Measurements from ENCODE around the gene THEM5. TPM values are rescaled to one million over a fixed set of nuclear protein-coding genes. Genes with fewer than 3 reads are reported as not detected.

Gene THEM5
- total RNA-seq, 1 experiment from 2014 or later = not detected

- CTCF ChIA-PET = no interaction called here
- no peak overlapping the region for H3K4me2 ChIP-seq
- no TSS peak for BruUV-seq (replicated peaks)
Measured at GRCh38 chr1:151833172-151833900, 20.2 kb downstream of the THEM5 start.

GRCh38 chr1:151832318-151832980, 21.1 kb downstream of the THEM5 start:
- H3K79me2 ChIP-seq (ENCODE audit: low read depth) = 0 out of 2 replicates have a peak, but pooled peaks cover under 1% of the 10 kb centered on the region
- H3K4me3 ChIP-seq = no peak overlapping the region
- no peaks in the 10 kb centered on the region for H3K27me3 ChIP-seq (ENCODE audit: insufficient read depth, low read depth)
- H3K4me1 ChIP-seq (replicated peaks; ENCODE audit: insufficient read depth) = peaks cover 41% of the 10 kb centered on the region
- no peak overlapping the region for H3K4me2 ChIP-seq
- BruUV-seq (replicated peaks) = no TSS peak
- no peaks in the 10 kb centered on the region for H3K36me3 ChIP-seq (ENCODE audit: low read depth)
- no peaks in the 10 kb centered on the region for H4K20me1 ChIP-seq (ENCODE audit: insufficient read depth)
- ChIA-PET POLR2A (ENCODE audit: unreplicated experiment) (no interaction called here), CTCF (no interaction called here)
- intact Hi-C loops (cut with micrococcal nuclease; ENCODE audit: unreplicated experiment) = loop anchor here (10.0 kb wide), 1 partner anchor 548 kb away; the partner anchor contains the start of gene ZNF687
- no peaks in the 10 kb centered on the region for H3K9me2 ChIP-seq (ENCODE audit: insufficient read depth)
- peaks cover 10% of the 10 kb centered on the region for H3F3A ChIP-seq (ENCODE audit: insufficient read depth, low read depth)
- no peak overlapping the region for H3K27ac ChIP-seq
- DNase-seq = peak in 1 of 2 experiments; percentile 46
- TF ChIP-seq EZH2 (IDR thresholded peaks at IDR 0.05; ENCODE audit: low read depth) (no peak), CTCF (conservative IDR thresholded peaks at IDR 0.05) (no peak)
- no peak overlapping the region for H2AFZ ChIP-seq
- H3K9me3 ChIP-seq (ENCODE audit: insufficient read depth, low read depth) = no peaks in the 10 kb centered on the region

More at GRCh38 chr1:151833172-151833900, 20.2 kb downstream of the THEM5 start:
- no peaks in the 10 kb centered on the region for H3K9me2 ChIP-seq (ENCODE audit: insufficient read depth)
- no peaks in the 10 kb centered on the region for H3K9me3 ChIP-seq (ENCODE audit: insufficient read depth, low read depth)
- H3F3A ChIP-seq (ENCODE audit: insufficient read depth, low read depth) = peaks cover 10% of the 10 kb centered on the region
- H3K27me3 ChIP-seq (ENCODE audit: insufficient read depth, low read depth) = no peaks in the 10 kb centered on the region
- no peaks in the 10 kb centered on the region for H4K20me1 ChIP-seq (ENCODE audit: insufficient read depth)
- H2AFZ ChIP-seq = no peak overlapping the region
- peaks cover 46% of the 10 kb centered on the region for H3K4me1 ChIP-seq (replicated peaks; ENCODE audit: insufficient read depth)
- POLR2A ChIA-PET (ENCODE audit: unreplicated experiment) = no interaction called here
- no peak overlapping the region for H3K27ac ChIP-seq
- H3K79me2 ChIP-seq (ENCODE audit: low read depth) = 0 out of 2 replicates have a peak, but pooled peaks cover 5% of the 10 kb centered on the region
- TF ChIP-seq CTCF (conservative IDR thresholded peaks at IDR 0.05) (no peak), EZH2 (IDR thresholded peaks at IDR 0.05; ENCODE audit: low read depth) (no peak)
- intact Hi-C loops (cut with micrococcal nuclease; ENCODE audit: unreplicated experiment) = loop anchor here (10.0 kb wide), 1 partner anchor 549 kb away; the partner anchor contains the start of gene ZNF687
- DNase-seq = peak in 1 of 2 experiments; percentile 5
- no peak overlapping the region for H3K4me3 ChIP-seq
- H3K36me3 ChIP-seq (ENCODE audit: low read depth) = no peaks in the 10 kb centered on the region

- Histone ChIP-seq H3K9me3 (ENCODE audit: insufficient read depth, low read depth) (no peaks in the 10 kb centered on the region), H2AFZ (no peak within 1 kb of the TSS), H3F3A (ENCODE audit: insufficient read depth, low read depth) (peaks cover 6% of the 10 kb centered on the region; the same call in 1 of the 2 replicates), H3K36me3 (ENCODE audit: low read depth) (no peaks in the 10 kb centered on the region), H3K79me2 (ENCODE audit: low read depth) (no peaks in the 10 kb centered on the region), H3K27me3 (ENCODE audit: insufficient read depth, low read depth) (no peaks in the 10 kb centered on the region), H3K4me3 (no peak within 1 kb of the TSS), H4K20me1 (ENCODE audit: insufficient read depth) (no peaks in the 10 kb centered on the region), H3K4me2 (peak within 1 kb of the TSS; percentile 31; the same call in 1 of the 2 replicates), H3K4me1 (replicated peaks; ENCODE audit: insufficient read depth) (peaks cover 34% of the 10 kb centered on the region), H3K27ac (no peak within 1 kb of the TSS), H3K9me2 (ENCODE audit: insufficient read depth) (no peaks in the 10 kb centered on the region)
- intact Hi-C loops (cut with micrococcal nuclease; ENCODE audit: unreplicated experiment) = loop anchor here (10.0 kb wide), 1 partner anchor 547 kb away; the partner anchor contains the start of gene ZNF687
- no peak for DNase-seq
- no peak for TF ChIP-seq EZH2 (IDR thresholded peaks at IDR 0.05; ENCODE audit: low read depth)
- TF ChIP-seq CTCF (conservative IDR thresholded peaks at IDR 0.05) = no peak
- POLR2A ChIA-PET (ENCODE audit: unreplicated experiment) = no interaction called here
- BruUV-seq (replicated peaks) = no TSS peak
- CTCF ChIA-PET = no interaction called here
Measured at GRCh38 chr1:151831605-151832004, 21.9 kb downstream of the THEM5 start, which contains the start of gene RORC. TSS of gene RORC (minus strand) at chr1:151831802. CDS start at chr1:151831764, 38 bp downstream.

Measured in PC-9 (cell line).